Spleen (tissue), 11 donors: ENCODE data around the gene FAM83G. TPM values are rescaled to one million over a fixed set of nuclear protein-coding genes. Genes with fewer than 3 reads are reported as not detected.

ENCODE experiments used
- DNase-seq: peaks from one replicate; pipeline ENCODE4 v3.0.0-alpha.2; 2020
- H3K27ac ChIP-seq, 8 donors: fragments of 200-600 bp; sonication (generic) in 7 of 8; 1 replicate in 4 of 8; 2 replicates in 4 of 8; pipeline versions ENCODE4 v1.5.0 to v1.8.0; 2016 to 2021; ENCODE audit warnings: inconsistent platforms in 4 of 8, mild to moderate bottlenecking in 4 of 8, moderate library complexity in 1 of 8
- H3K27me3 ChIP-seq, 7 donors: fragments of 200-600 bp; sonication (generic) in 6 of 7; replicated peaks in 1 of 7; 1 replicate in 4 of 7; 2 replicates in 3 of 7; pipeline versions ENCODE4 v1.5.0 to v1.8.0; 2016 to 2021; ENCODE audit warnings: inconsistent platforms in 3 of 7, mild to moderate bottlenecking in 1 of 7
- H3K36me3 ChIP-seq, 6 donors: fragments of 200-600 bp; sonication (generic) in 5 of 6; 1 replicate in 4 of 6; 2 replicates in 2 of 6; pipeline versions ENCODE4 v1.5.0 to v1.8.0; 2016 to 2021; ENCODE audit warnings: inconsistent platforms in 2 of 6
- H3K4me1 ChIP-seq, 6 donors: fragments of 200-600 bp; sonication (generic) in 5 of 6; 1 replicate in 3 of 6; 2 replicates in 3 of 6; pipeline versions ENCODE4 v1.5.0 to v1.8.0; 2016 to 2021; ENCODE audit warnings: inconsistent platforms in 3 of 6
- H3K4me3 ChIP-seq, 8 donors: fragments of 200-600 bp; sonication (generic) in 7 of 8; 1 replicate in 4 of 8; 2 replicates in 4 of 8; pipeline versions ENCODE4 v1.5.0 to v1.8.0; 2016 to 2021; ENCODE audit warnings: inconsistent platforms in 4 of 8, mild to moderate bottlenecking in 4 of 8, moderate library complexity in 2 of 8
- H3K9me3 ChIP-seq, 8 donors: fragments of 200-600 bp; sonication (generic) in 7 of 8; 1 replicate in 4 of 8; 2 replicates in 4 of 8; pipeline versions ENCODE4 v1.5.0 to v1.8.0; 2016 to 2021; ENCODE audit warnings: inconsistent platforms in 4 of 8
- POLR2A ChIP-seq, 3 donors: fragments of 450-650 bp; IDR thresholded peaks; one replicate each; pipeline ENCODE4 v1.5.1; 2017; ENCODE audit warnings: antibody characterized with exemption in 3 of 3, mild to moderate bottlenecking in 1 of 3
- POLR2AphosphoS5 ChIP-seq, 3 donors: sonication (generic); formaldehyde crosslinking; IDR thresholded peaks; one replicate each; pipeline ENCODE4 v1.5.1; 2017; ENCODE audit warnings: antibody characterized with exemption in 3 of 3
- WGBS, 5 donors: extraction: QIAGEN DNeasy Blood & Tissue Kit in 3 of 5; methylation state at CpG; one replicate each; pipeline versions ENCODE4 v1.1.5 to v1.1.7; 2013 to 2018; 5-methylcytosine and 5-hydroxymethylcytosine counted together
- intact Hi-C: fragments of 100-400 bp; cut with DNase I; formaldehyde crosslinking; loops from one replicate; pipeline ENCODE4 v1.15.0; 2023; ENCODE audit warnings: low total_unique reads
- polyA plus RNA-seq, 3 donors: library from polyadenylated mRNA; stranded (reverse); fragments of 200-250 nt; gene quantifications; one replicate each; pipeline ENCODE4 v1.2.1, GENCODE V29; 2013
- total RNA-seq, 7 donors: library from RNA; depleted of rRNA in 3 of 7; stranded (reverse); fragments of >200 nt in 3 of 7; fragmentation: NEBNext Ultra II Directional in 4 of 7; extraction: Animal tissue kit (Norgen Biotek cat#: 25700) in 4 of 7; gene quantifications; one replicate each; pipeline versions ENCODE4 v1.1.0 to v1.2.1, GENCODE V29; 2016 to 2021
- TF ChIP-seq, protein P1 (sequence below), 11 experiments: fragments of 200-600 bp in 7 of 11; fragments of 450-650 bp in 4 of 11; sonication (generic) in 4 of 11; IDR thresholded peaks in 8 of 11; conservative IDR thresholded peaks in 3 of 11; 1 replicate in 7 of 11; 2 replicates in 4 of 11; pipeline versions ENCODE4 v1.4.0 to v1.8.0; 2016 to 2021; ENCODE audit warnings: antibody characterized with exemption in 11 of 11, inconsistent platforms in 4 of 11, mild to moderate bottlenecking in 1 of 11
- donor health status: healthy with polysubstance abuse.
- donor health status: DM: no; HTN: no; CAD: no; lungs with moderate emphysema.
- donor health status: DM: no; HTN: no; CAD: no.
- donor health status: Bipolar disorder and iron deficiency.
- donor health status: healthy.
- donor health status: DM: no; HTN: no; CAD: no.
- donor health status: DM: yes; HTN: yes; CAD: no.

Gene FAM83G
- total and polyA plus RNA-seq, 10 donors = 1.3 to 5.4 (median 4.6) TPM

DNA sequence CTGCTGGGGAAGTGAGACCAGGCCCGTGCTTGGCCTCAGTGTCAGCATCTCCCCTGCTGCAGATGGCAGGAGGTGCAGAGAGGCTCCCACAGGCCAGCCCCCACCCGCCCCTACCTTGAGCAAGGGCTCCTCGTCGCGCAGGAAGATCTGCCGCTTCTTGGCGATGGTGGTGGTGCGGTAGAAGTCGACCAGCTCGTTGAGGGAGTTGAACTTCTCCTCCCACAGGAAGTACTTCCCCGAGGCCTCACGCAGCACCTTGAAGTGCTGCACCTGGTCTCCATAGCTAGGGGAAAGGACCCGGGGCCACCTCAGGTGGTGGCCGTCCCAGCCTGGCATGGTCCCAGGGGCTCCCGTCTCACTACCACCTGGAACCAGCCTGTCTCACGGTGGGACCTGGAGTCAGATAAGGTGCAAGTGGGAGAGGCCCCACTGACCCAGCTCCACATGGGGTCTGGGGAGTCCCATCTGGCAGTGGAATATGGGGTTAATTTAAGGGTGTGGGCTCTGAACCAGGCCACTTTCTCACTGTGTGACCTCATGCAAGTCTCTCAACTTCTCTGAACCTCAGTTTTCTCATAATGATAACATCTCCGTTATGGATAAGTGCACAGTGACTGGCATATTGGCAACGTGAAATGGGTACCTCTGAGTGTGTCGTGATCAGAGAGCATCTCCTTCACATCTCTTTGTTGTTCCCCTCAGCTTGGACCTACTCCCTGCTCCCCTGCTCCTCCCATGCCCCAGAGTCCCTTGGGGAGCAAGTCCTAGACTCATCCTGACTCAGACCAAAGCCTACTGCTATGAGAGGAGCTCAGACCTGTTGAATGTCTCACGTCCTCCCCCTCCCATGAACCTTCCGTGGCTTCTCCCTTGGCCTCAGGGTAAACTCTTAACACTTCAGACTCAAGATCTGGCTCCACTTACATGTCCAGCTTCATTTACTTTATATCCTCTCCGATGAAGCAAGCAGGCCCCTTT, 19.8 kb upstream of the FAM83G start:
- peaks cover 0 to 13% (median 0%) of the 10 kb centered on the region in 6 donors for H3K4me1 ChIP-seq
- no peaks in the 10 kb centered on the region for H3K27me3 ChIP-seq
- H3K36me3 ChIP-seq = peaks cover 0 to 48% (median 26%) of the 10 kb centered on the region in 6 donors
- WGBS, 5 donors = 76 to 85% (median 81%) methylated on average over 17 to 22 of the region's 22 CpGs
- peak; percentile 63 for DNase-seq
- TF ChIP-seq POLR2AphosphoS5 (IDR thresholded peaks at IDR 0.05) = peak in 2 of 3 donors; percentile 29 to 63
- TF ChIP-seq POLR2A (IDR thresholded peaks at IDR 0.05) = no peak
- intact Hi-C loops = no loop called here
- H3K9me3 ChIP-seq = no peaks in the 10 kb centered on the region
- H3K4me3 ChIP-seq = no peak overlapping the region
- peak overlapping the region in 1 of 8 donors; percentile 38 for H3K27ac ChIP-seq

DNA sequence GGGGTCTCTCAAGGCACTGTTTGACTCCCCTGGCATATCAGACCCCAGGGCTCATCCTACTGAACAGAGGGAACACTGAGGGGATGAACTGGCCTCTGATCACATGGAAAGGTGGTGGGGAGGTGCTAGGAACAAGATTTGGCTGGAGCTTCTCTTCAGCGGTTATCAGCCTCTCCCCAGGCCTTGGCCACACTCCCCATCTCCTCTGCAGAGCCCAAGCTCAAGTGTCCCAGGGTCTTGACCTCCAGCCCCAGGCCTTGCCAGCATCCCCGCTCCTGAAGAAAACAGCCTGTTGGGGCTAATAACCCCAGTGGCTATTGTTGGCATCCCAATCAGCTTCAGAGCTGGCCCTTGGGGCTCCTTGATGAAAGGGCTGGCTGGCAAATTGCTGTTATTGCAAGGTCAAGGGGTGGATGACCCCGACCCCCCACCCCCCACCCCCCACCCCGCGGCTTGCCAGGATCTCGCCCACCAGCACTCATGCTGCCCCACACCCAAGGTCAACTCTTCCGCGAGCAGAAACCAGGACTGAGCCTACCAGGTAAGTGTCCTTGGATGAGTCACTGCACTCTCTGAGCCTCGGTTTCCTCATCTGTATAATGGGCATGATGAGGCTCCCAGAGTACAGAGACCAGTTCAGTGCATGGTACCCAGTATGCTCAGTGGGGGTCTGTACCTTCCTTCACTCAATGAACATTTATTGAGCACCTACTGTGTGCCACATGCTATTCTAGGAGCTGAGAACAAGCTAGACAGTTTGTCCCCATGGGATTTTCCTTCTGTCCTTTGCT, 18.8 kb upstream of the FAM83G start:
- 83 to 92% (median 86%) methylated on average over 4 to 9 of the region's 9 CpGs for WGBS, 5 donors
- H3K27ac ChIP-seq = peak overlapping the region in 1 of 8 donors; percentile 38
- H3K36me3 ChIP-seq = peaks cover 0 to 48% (median 26%) of the 10 kb centered on the region in 6 donors
- H3K4me1 ChIP-seq = peaks cover 0 to 13% (median 0%) of the 10 kb centered on the region in 6 donors
- intact Hi-C loops = no loop called here
- no peak overlapping the region for H3K4me3 ChIP-seq
- peak; percentile 56 for DNase-seq
- H3K27me3 ChIP-seq = no peaks in the 10 kb centered on the region
- H3K9me3 ChIP-seq = no peaks in the 10 kb centered on the region
- no peak for TF ChIP-seq POLR2AphosphoS5 (IDR thresholded peaks at IDR 0.05)
- TF ChIP-seq, protein P1, sequence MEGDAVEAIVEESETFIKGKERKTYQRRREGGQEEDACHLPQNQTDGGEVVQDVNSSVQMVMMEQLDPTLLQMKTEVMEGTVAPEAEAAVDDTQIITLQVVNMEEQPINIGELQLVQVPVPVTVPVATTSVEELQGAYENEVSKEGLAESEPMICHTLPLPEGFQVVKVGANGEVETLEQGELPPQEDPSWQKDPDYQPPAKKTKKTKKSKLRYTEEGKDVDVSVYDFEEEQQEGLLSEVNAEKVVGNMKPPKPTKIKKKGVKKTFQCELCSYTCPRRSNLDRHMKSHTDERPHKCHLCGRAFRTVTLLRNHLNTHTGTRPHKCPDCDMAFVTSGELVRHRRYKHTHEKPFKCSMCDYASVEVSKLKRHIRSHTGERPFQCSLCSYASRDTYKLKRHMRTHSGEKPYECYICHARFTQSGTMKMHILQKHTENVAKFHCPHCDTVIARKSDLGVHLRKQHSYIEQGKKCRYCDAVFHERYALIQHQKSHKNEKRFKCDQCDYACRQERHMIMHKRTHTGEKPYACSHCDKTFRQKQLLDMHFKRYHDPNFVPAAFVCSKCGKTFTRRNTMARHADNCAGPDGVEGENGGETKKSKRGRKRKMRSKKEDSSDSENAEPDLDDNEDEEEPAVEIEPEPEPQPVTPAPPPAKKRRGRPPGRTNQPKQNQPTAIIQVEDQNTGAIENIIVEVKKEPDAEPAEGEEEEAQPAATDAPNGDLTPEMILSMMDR (IDR thresholded peaks at IDR 0.05 in 8 of 11, conservative IDR thresholded peaks at IDR 0.05 in 3 of 11) = no peak
- no peak for TF ChIP-seq POLR2A (IDR thresholded peaks at IDR 0.05)

DNA sequence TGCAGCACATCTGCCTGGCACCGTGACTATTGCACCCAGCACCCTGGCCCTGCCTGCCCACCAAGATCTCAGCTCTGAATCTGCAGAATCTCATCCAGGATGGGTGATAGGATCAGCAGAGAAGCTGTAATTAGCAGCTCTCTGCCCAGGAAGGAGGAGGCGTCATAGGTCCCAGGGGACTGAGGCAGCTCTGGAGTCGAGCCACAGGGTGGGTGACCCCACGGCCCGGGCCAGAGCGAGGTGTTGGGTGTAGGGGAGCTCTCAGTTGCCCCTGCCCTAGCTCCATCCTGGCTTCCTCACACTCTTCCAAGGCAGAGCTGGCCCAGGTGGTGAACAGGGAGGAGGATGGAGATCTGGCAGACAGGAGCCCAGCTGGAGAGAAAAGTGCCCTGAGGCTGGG, 18.2 kb upstream of the FAM83G start:
- intact Hi-C loops = no loop called here
- H3K9me3 ChIP-seq = no peaks in the 10 kb centered on the region
- peaks cover 0 to 48% (median 26%) of the 10 kb centered on the region in 6 donors for H3K36me3 ChIP-seq
- H3K4me3 ChIP-seq = no peak overlapping the region
- H3K4me1 ChIP-seq = peaks cover 0 to 13% (median 0%) of the 10 kb centered on the region in 6 donors
- DNase-seq = peak; percentile 65
- no peak overlapping the region for H3K27ac ChIP-seq
- WGBS, 5 donors = 88 to 95% (median 91%) methylated on average over 6 of the region's 6 CpGs
- peak in 1 of 3 donors; percentile 50 for TF ChIP-seq POLR2AphosphoS5 (IDR thresholded peaks at IDR 0.05)
- no peak for TF ChIP-seq POLR2A (IDR thresholded peaks at IDR 0.05)
- H3K27me3 ChIP-seq = peaks cover 0 to 2% (median 0%) of the 10 kb centered on the region in 7 donors

DNA sequence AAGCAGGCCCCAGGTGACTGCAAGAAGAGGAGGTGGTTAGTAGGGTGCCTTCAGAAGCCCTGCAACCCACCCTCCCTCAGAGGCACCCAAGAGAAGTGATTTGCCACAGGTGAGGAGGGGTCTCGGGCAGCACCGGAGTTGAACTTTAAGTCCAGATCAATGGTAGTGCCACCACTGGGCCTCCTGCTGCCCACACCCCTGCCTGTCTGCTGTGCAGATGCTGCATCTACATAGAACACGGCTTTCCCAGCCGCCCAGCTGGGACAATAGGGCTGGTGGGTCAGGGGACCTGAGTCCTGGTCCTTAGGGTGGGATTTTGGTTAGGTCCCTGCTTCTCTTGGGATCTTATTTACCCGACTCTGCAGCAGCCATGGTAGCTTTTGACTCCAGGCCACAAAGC, 17.6 kb upstream of the FAM83G start:
- H3K4me3 ChIP-seq = no peak overlapping the region
- DNase-seq = peak; percentile 67
- peaks cover 0 to 48% (median 26%) of the 10 kb centered on the region in 6 donors for H3K36me3 ChIP-seq
- WGBS, 5 donors = 94 to 100% (median 98%) methylated on average over 5 of the region's 5 CpGs
- H3K27ac ChIP-seq = no peak overlapping the region
- peaks cover 0 to 13% (median 0%) of the 10 kb centered on the region in 6 donors for H3K4me1 ChIP-seq
- H3K27me3 ChIP-seq = peaks cover 0 to 6% (median 0%) of the 10 kb centered on the region in 7 donors
- TF ChIP-seq, protein P1 (IDR thresholded peaks at IDR 0.05 in 8 of 11, conservative IDR thresholded peaks at IDR 0.05 in 3 of 11) = no peak
- TF ChIP-seq POLR2AphosphoS5 (IDR thresholded peaks at IDR 0.05) (no peak), POLR2A (IDR thresholded peaks at IDR 0.05) (no peak)
- no peaks in the 10 kb centered on the region for H3K9me3 ChIP-seq
- intact Hi-C loops = no loop called here
